Stimulated activated CD8-positive, alpha-beta memory T cell treated with anti-CD3 and anti-CD28 coated beads, Interleukin-4, amount 100 ng/mL, for 4 hours (primary cell): ENCODE results near the gene IL12RB2.
A peak's percentile ranks its signal among the peaks of the same experiment; 100 is the strongest.
"Not testable (repeated sequence)": the region's sequence is repeated elsewhere in the genome, so short reads cannot be mapped to it uniquely, and the experiment has no call there.

Source experiments
- DNase-seq, 2 donors: peaks; one replicate each; pipeline ENCODE4 v3.0.0-alpha.2; 2020; ENCODE audit warnings: low read depth in 2 of 2, low spot score in 1 of 2

IL12RB2 gene

GRCh38 chr1:67430358-67431155 is 122.9 kb downstream of the IL12RB2 start, which contains the start of gene SERBP1:
SERBP1 (minus strand) TSS chr1:67430402; CDS start chr1:67430300, 102 bp downstream.
- DNase-seq, result peak; percentile 81 to 93

GRCh38 chr1:67431156-67431765 is 123.6 kb downstream of the IL12RB2 start:
- DNase-seq, result no peak

GRCh38 chr1:67431869-67432578 is 124.4 kb downstream of the IL12RB2 start:
- no peak for DNase-seq

- no peak for DNase-seq
Measured at GRCh38 chr1:67432745-67433144, 125.1 kb downstream of the IL12RB2 start.

GRCh38 chr1:67433837-67434236 is 126.2 kb downstream of the IL12RB2 start:
- no peak for DNase-seq

- DNase-seq, result no peak
Measured at GRCh38 chr1:67434491-67434890, 126.8 kb downstream of the IL12RB2 start.

- no peak for DNase-seq
Measured at GRCh38 chr1:67436511-67437055, 128.9 kb downstream of the IL12RB2 start.

- DNase-seq, result no peak
Measured at GRCh38 chr1:67437961-67438360, 130.3 kb downstream of the IL12RB2 start.

GRCh38 chr1:67439277-67440029 is 131.8 kb downstream of the IL12RB2 start:
- no peak for DNase-seq

- DNase-seq, result no peak
Measured at GRCh38 chr1:67440339-67440738, 132.7 kb downstream of the IL12RB2 start.

- no peak for DNase-seq
Measured at GRCh38 chr1:67441183-67441582, 133.5 kb downstream of the IL12RB2 start.

- DNase-seq, result no peak
Measured at GRCh38 chr1:67441739-67442281, 134.1 kb downstream of the IL12RB2 start.

GRCh38 chr1:67446014-67446413 is 138.3 kb downstream of the IL12RB2 start:
- DNase-seq, result not testable (repeated sequence)
